Subcutaneous adipose tissue (tissue), 4 donors: ENCODE results near the gene CERS6. TPM values are rescaled to one million over a fixed set of nuclear protein-coding genes. Genes with fewer than 3 reads are reported as not detected.

Source experiments
- total RNA-seq, 4 donors: library from RNA; depleted of rRNA; stranded (reverse); fragments of >200 nt; gene quantifications; one replicate each; pipeline ENCODE4 v1.1.0, GENCODE V29; 2016
- TF ChIP-seq, protein P1 (sequence below): fragments of 450-650 bp; IDR thresholded peaks from one replicate; pipeline ENCODE4 v1.5.1; 2016; ENCODE audit warnings: low read depth, mild to moderate bottlenecking, control low read depth, antibody characterized with exemption, moderate library complexity

The CERS6 gene
- total RNA-seq, 4 donors from 2014 or later: 51.7 to 77.1 (median 59.3) TPM

DNA sequence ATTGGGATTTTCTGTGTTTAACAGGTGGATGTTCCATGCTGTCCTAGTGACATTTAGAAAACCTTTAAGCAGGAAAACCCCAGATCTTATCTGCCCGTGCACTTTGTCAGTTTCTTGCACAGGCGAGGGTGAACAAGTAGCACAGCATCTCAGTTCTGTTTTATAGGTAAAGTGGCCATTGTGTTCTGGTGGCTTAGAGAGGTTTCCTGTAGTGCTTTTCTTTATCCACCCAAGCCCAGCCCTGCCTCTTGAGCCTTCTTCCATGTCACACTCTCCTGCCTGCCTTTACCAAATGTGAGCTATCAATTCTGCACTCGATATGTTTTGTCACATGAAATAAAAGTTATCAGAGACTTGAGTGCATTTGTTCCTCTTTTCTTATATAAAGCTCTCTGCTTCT is 211.1 kb downstream of the CERS6 start:
- TF ChIP-seq, protein P1, sequence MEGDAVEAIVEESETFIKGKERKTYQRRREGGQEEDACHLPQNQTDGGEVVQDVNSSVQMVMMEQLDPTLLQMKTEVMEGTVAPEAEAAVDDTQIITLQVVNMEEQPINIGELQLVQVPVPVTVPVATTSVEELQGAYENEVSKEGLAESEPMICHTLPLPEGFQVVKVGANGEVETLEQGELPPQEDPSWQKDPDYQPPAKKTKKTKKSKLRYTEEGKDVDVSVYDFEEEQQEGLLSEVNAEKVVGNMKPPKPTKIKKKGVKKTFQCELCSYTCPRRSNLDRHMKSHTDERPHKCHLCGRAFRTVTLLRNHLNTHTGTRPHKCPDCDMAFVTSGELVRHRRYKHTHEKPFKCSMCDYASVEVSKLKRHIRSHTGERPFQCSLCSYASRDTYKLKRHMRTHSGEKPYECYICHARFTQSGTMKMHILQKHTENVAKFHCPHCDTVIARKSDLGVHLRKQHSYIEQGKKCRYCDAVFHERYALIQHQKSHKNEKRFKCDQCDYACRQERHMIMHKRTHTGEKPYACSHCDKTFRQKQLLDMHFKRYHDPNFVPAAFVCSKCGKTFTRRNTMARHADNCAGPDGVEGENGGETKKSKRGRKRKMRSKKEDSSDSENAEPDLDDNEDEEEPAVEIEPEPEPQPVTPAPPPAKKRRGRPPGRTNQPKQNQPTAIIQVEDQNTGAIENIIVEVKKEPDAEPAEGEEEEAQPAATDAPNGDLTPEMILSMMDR: no peak

DNA sequence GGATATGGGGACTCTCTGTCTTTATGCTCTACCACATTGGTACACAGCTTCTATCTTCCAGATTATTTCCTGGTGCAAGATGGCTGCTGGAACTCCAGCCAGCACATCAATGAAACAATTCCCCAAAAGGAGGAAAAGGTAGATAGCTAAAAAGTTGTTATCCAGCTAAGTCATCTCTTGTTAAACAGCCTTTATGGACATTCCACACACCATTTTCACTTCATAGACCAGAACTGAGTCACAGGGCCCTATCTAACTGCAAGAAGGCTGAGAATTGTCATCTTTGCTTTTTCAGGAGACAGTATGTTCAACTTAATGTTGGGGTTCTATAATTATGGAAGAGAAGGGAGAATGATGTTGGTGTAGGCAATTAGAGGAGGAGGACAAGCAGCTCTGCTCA is 213.1 kb downstream of the CERS6 start:
- TF ChIP-seq, protein P1: no peak

DNA sequence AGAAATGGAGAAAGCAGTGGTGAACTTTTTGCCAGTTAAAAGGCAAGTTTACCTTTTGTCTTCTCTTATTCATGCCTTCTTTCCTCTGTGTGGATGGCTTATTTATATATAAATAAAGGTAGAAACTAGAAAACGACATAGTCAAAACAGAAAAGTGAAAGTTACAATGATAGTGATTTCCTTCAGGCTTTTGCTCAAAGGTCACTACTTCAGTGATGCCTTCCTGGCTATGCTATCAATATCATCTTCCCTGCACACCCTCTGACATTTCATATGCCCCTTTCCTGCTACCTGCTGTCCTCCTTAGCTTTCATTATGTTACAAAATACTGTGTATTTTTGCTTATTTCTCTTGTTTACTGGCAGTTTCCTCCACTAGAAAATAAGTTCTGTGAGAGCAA is 214.4 kb downstream of the CERS6 start:
- TF ChIP-seq, protein P1: no peak

DNA sequence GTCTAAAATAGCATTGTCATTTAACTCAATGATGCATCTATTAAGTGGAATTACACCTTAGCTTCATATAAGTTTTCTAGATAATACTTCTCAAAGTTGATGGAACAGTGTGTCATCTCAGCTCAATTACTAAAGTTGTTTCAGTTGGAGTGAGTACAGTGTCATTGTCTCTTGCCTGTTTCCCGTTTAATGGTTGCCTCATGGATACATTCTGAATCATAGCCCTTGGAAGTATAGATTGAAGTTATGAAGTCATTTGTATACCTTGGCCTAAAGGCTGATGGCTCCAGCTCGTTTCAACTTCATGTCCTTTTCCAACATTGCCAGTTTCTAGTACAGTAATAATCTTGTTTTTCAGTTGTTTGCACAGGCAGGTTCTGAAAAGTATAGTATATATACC is 215.9 kb downstream of the CERS6 start:
- TF ChIP-seq, protein P1: no peak

DNA sequence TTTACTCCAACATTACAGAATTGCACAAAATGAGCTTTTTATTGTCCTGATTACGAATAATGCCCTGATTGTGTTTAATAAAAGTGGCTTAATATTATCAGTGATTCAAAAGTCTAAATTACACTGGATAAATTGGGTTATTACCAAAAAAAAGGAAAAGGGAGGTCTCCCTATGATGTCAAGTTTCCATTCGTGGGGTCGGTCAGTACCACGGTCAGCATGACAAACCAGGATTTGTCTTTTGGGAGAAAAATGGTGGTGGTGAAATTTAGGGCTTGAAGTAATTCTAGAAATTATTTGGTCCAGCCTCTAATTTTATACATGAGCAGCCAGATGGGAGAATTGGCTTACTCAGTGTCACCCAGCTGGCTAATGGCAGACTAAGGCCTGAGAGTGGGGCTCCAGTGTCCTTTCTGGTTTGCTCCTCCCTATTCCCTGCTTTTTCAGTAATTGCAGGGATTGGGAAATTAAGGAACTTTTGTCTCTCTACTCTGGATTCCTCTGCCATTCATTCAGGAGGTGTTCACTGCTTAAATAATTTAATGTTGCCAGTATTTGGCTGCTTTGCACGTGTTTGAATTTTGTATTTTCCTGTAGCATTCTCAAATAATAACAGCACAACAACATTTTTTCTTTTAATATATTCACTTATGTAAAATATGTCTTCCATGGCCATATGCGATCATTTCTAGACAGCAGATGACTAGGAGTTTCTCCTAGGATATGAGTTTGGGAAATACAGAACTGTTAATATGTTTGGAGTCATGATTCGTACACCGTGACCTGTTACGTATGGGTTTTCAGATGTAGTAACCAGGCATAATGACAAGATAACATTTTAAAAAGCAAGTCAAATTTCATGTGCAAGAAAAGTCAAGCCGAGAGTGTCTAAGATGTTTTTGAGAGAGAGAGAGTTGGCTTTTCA is 217.5 kb downstream of the CERS6 start:
- TF ChIP-seq, protein P1: no peak

DNA sequence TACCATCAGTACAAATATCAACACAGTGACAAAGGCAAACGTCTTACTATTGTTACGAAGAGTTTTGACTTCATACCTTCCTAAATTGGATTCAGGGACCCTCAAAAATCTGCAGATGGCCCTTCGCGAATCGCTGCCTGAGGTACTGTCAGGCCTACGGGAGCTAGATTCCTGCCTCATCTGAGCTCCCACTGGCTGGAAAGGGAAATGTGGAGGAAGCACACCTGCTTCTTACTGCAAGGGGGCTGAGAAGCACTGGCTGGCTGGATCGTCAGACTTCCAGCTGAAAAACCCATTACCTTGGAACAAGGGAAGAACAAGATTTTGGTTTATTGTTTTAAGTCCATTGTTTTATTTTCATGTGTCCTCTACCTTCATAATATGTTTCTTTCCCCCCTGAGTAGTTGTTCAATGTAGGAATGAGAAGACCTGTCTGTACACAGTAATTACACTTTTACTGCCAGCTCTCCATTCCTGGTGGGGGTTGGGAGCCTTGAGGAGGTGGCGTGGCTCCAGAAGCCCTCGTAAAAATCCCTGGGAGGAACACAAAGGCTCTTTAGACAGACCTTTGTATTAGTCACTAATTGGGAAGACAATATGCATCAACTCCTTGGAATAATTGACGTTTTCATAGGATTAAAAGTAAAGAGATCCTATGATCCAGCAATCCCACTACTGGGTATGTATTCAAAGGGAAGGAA is 222.2 kb downstream of the CERS6 start:
- TF ChIP-seq, protein P1: no peak

DNA sequence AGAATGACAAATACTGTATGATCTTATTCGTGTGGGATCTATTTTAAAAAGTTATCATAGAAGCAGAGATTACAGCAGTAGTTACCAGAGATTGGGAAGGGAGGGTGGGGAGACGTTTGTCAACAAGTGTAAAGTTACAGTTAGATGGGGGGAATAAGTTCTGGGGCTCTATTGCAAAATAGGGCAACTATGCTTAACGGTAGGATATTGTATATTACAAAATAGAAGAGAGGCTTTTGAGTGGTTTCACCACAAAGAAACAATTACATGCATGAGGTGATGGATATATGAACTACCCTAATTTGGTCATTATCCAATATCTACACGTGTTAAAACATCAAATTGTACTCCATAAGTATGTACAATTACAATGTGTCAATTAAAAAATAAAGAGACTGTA is 223.0 kb downstream of the CERS6 start:
- TF ChIP-seq, protein P1: no peak
